NCI-H526 treated with DMSO at 0.1 percent for 48 hours (cell line): Measurements from ENCODE around the gene SLC26A6.

ENCODE experiments used
- DNase-seq: peaks from one replicate; lab custom pipeline; 2025; lab: John Stamatoyannopoulos, UW

SLC26A6 gene

GRCh38 chr3:48661501-48662144, 26.4 kb upstream of the SLC26A6 start:
- DNase-seq, result no peak

- DNase-seq, result no peak
These were observed 25.6 kb upstream of the SLC26A6 start for GRCh38 chr3:48660800-48661400.

GRCh38 chr3:48656841-48657281, 21.6 kb upstream of the SLC26A6 start:
- no peak for DNase-seq

DNA sequence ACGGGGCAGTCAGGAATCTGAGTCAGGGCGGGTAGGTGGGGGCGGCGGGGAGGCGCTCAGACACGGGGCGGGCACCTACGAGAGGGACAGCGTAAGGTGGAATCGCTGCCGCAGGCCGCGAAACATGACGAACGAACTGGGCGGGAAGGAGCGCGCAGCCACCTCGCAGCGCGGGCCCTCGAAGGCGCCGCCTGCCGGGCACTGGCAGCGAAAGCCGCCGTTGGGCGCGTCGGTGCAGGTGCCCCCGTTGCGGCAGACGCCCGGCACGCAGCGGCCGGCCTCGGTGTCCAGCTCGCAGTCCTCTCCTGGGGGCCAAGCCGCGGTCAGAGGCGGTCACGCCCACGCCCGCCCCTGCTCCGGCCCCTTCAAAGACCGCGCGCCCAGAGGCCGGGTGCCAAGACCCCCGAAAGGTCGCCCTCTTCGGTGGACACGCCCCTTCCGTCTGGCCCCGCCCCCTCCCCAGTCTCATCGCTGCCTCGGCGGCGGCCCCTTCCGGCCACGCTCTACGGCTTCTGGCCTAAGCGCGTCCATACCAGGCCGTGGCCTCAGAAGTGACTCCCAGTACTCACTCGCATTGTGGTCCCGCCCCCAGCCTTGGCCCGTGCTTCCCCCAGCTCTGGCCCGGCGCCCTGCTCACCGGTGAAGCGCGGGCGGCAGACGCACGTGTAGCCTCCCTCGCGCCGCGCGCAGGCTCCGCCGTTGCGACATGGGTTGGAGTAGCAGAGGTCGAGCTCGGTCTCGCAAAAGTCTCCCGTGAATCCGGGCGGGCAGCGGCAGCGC, 21.0 kb upstream of the SLC26A6 start:
- no peak for DNase-seq

DNA sequence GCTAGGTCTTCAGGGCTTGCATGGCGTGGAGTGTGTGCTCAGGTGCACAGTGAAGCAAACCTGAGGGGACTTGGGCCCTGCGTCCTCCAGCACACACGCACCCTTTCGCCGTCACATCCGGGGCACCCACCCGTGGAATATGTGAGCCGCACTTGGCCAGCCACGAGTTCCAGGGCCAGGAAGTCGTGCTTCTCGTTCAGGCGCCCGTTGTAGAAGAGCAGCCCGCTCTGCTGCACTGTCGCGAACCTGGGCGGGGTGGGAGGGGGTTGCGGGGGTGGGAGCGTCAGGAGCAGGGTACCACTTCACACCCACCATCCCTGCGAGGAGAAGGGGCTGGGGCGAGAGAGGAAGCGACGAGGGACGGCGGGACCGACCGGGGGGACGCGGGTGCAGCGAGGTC, 20.3 kb upstream of the SLC26A6 start:
- no peak for DNase-seq

DNA sequence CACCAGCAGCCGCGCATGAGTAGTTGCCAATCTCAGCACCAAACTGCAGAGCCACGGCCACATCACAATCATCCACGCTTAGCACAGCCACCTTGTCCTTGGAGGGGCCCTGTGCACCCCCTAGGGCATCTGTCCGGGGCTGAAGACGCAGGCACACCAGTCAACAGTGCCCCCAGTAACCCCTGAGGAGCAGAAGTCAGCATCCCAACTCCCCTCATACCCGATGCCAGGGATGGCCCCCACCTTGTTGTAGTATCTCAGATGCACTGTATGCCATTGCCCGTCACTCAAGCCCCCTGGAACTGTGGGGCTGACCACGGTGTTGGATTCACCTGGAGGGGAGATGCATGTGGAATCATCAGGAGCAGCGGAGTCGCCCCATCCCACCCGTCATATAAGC, 19.8 kb upstream of the SLC26A6 start:
- DNase-seq, result no peak

DNA sequence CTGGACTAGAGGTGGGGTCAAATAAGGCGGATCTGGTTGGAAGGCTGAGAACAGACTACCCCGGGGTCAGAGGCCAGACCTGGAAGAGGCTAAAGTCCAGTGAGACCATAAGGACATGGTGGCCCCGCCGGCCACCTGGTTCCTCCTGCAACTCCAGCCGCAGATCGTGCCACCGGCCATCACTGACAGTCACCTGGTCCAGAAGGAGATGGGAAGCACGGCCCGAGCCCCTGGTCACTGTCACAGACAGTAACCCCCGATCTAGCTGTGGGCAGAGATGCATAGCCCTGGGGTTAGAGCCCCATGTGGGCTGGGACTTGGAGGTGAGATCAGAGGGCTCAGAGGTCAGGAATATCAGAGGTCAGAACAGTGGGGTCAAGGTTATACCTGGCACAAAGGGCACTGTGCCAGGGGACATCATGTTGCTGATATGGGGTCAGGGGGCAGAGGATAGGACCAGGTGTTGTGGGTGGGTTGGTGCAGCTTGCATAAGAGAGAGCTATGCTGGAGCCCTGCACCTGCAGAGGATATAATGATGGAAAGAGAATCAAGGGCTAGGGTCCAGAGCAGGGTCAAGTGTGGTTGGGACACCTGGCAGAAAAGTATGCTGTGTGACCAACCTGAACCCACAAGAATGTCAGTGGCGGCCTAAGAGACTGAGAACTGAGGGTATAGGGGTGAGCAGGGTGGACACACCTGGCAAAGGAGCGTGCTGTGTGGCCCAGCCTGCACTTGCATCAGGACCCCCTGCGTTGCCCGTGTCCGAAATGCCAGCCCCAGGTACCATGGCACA, 17.9 kb upstream of the SLC26A6 start:
- no peak for DNase-seq

- DNase-seq, result no peak
These were observed 16.5 kb upstream of the SLC26A6 start for GRCh38 chr3:48651771-48652170.

DNA sequence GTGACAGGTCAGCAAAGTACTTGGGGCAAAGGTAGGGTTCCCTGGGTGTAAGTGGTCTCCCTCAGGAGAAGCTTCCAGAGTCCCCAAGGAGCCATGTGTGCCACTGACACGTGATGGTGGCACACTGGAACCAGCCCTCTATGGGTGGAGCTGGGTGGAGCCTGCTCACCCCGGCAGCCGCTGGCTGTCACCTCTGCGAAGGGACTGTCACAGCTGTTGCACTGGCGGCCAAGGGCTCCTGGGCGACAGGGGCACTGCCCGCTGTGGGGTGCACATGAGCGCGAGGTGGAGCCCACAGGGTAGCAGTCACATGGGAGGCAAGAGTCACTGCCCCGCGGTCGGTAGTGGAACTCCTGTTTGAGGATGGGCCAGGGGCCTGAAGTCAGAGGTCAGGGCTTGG, 15.5 kb upstream of the SLC26A6 start:
- no peak for DNase-seq

- no peak for DNase-seq
These were observed 13.1 kb upstream of the SLC26A6 start for GRCh38 chr3:48648188-48648850.

- DNase-seq, result no peak
These were observed 12.5 kb upstream of the SLC26A6 start for GRCh38 chr3:48647714-48648113.

- DNase-seq, result no peak
These were observed 9.9 kb upstream of the SLC26A6 start for GRCh38 chr3:48644898-48645760.

- DNase-seq, result no peak
These were observed 7.3 kb upstream of the SLC26A6 start for GRCh38 chr3:48642605-48643004.

DNA sequence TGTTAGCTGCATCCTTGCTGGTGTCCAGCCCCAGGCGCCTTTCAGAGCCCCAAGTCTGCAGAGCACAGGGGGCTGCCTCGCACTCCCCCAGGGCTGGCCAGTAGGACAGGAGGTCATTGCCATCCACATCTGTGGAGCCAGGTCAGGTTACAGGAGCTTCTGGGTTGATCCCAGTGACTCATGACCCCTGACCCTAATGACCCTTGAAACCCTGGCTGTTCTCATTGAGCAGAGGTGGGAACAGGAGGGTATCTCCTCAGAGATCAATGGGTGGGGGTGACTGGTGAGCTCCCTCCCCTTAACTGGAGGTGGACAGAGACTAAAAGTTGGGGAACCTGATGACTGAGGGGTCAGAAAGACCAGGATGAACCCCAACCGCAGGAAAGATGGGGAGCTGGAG, 6.1 kb upstream of the SLC26A6 start:
- DNase-seq, result no peak

DNA sequence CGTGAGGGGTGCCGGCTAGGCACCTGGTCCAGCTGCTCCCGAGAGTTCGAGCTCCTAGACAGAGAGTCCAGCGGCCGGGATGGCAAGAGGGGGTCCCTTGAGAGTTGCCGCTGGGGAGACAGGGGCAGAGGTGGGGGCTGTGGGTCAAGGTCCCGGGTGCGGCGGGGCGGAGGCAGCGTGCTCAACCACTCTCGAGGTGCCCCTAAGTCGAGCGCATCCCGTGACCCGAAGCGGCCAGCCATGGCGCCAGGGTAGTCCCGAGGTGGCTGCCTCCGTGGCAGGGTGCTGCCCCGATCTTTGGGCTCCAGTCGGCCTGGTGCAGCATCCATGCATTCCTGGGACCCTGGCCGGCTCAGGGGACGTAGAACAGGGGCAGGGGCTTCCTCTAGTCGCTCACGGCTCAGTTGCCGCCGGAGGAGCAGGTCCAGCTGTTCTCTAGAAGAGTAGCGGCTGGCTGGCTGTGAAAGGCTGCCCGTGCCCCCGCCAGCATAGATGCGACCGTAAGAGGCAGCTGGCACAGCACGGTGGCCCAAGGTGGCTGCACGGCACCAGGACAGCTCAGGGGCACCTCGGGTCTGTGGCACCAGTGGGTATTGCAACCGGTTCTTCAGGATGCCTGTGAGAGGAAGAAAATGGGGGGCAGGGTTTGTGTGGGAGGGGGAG, 4.8 kb upstream of the SLC26A6 start:
- no peak for DNase-seq

DNA sequence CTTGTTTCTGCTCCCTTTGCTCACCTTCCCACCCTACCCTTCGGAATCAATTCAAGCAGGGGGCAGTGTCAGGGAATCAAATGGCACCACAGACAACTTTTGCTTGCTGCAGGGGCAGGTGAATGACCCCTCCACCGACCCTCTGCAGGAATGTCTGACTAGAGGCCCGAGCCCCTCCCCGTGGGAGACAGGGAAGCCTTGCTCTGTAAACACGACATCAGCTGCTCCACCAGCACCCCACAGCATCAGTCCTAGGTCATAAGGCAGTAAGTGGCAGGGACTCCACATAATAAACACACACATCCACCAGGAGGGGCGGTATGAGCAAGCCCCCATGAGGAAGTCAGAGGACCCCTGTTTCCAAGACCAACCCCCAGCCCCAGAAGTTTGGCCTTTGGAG, 2.0 kb upstream of the SLC26A6 start:
- no peak for DNase-seq

DNA sequence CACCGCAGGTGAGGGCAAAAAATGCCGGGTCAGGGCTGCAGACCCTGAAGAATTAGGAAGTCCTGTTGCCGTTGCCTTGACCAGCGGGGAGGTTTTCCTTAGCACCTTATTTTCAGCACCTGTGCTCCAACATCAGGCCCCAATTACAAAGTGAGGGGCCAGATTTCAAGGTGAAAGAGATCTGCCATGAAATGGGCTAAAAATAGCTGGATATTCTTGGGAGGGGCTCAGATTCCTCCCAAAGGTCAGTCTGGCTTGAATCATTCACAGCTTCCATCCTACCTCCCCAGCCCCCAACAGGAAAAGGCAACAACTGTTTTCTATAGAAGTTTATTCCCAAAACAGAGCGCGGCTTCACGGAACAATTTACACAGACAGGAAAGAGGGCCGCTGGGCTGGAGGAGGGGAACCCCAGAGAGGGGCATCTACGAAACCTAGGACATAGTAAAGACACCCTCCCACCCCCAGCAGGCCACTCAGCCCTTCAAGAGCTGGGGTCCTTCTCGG, 941 bp upstream of the SLC26A6 start:
- DNase-seq, result no peak

GRCh38 chr3:48634661-48635221, 520 bp downstream of the SLC26A6 start:
- no peak for DNase-seq

DNA sequence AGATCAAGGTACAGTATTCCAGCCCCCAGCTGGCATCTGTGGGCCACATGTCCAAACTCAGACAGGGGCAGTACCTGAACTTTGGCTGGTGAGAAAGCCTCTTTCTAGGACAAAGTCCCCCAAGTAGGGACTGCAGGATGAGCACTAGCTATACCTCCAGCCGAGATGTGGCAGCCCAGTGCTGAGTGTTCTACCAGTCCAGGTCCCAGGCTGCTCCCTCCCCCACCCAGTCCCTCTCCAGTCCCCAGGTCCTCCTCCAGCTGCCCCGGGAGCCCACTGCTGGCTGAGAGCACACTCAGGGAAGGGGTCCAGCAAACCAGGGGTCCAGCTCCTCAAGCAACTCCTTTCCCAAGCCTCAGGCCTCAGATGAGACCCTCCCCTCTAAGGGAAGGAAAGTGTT, 1.5 kb downstream of the SLC26A6 start:
- no peak for DNase-seq

GRCh38 chr3:48633256-48633655, 2.0 kb downstream of the SLC26A6 start:
- no peak for DNase-seq
